NCI-H748 (cell line): ENCODE measurements around the gene TTC23.
"Not testable (repeated sequence)": the region's sequence is repeated elsewhere in the genome, so short reads cannot be mapped to it uniquely, and the experiment has no call there.

Experiments
- DNase-seq: peaks from one replicate; lab custom pipeline; 2025; ENCODE audit not compliant: unreplicated experiment; lab: John Stamatoyannopoulos, UW

The TTC23 gene

GRCh38 chr15:99250494-99250856, 1.1 kb upstream of the TTC23 start:
- no peak for DNase-seq

DNA sequence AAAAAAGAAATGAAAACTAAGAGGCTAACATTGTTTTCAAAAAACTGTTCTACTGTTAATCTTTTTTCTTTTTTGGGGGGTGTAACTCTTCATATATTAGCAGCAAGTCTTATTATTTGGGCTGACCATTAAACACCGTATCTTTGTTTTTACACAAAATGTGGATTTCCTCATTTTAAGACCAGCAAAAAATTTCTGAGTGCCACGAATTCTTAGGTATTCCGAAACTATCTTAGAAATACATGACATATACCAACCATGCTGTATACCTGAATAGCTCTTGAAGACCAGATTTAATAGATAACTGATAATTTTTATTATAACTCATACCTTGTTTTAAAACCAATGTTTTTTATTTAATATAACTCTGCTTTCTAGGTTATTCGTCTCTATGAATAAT, 620 bp upstream of the TTC23 start:
- DNase-seq: no peak

GRCh38 chr15:99248000-99248715, 1.2 kb downstream of the TTC23 start:
- no peak for DNase-seq

DNA sequence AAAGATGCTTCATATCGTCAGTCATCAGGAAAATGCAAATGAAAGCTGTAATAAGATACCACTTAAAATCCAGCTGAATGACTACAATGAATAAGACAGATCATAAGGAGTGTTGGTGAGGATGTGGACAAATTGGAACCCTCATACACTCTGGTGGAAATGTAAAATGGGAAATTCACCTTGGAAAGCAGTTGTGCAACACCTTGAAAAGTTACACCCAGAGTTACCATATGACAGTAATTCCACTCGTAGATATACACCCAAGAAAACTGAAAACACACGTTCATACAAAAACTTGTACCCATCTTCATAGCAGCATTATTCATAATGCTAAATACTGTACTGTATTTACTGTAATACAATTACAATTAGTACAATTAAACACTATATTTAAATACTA, 2.3 kb downstream of the TTC23 start:
- DNase-seq: no peak

DNA sequence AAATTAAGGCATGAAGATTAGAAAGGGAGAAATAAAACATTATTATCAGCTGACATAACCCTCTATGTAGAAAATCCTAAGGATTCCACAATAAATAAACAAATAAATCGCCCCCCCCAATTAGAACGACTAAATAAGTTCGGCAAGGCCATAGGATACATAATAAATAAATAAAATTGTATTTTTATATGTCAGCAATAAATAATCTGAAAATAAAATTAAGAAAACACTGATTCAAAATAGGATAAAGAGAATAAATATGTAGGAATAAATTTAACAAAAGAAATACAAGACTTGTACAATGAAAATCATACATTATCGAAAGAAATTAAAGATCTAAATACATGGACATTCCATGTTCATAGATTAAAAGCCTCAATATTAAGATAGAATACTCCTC, 5.1 kb downstream of the TTC23 start:
- DNase-seq: no peak

DNA sequence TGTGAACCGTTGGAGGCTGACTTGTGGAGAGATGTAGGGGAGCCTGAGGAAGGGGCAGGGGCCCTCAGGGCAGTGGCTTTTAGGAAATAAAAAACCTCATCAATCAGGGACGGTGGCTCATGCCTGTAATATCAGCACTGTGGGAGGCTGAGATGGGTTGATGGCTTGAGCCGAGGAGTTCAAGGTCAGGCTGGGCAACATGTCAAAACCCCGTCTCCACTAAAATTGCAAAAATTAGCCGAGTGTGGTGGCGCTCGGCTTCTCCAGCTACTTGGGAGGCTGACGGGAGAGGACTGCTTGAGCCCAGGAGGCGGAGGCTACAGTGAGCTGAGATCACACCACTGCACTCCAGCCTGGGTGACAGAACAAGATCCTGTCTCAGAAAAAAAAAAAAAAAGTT, 7.6 kb downstream of the TTC23 start:
- DNase-seq: no peak

DNA sequence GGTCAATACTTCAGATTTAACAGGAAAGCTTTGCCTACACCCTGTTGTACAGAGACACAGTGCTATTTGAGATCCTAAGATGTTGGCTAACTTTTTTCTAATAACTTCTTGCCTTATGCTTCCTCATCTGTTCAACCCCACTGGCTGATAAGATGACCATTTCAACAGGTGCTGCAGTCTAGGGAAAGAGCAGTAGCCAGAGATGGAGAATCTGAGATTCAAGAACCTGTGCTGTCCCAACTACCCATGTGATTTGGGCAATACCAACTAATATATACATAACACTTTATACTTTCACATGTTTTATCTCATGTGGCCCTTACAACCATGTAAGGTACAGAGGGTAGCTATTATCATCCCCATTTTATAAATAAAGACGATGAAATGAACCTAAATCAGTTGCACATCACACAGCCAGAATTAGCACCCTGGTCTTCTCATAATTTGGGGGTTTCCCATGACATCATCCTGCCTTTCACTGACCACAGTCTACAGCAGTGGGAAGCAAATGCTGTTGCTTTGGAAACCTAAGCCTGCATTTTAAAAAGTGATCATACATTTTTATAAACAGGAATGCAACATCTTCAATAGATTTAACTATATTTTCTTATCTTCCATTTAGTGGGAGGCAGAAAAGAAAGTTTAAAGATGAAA, 9.7 kb downstream of the TTC23 start:
- DNase-seq: no peak

GRCh38 chr15:99238849-99239248, 10.5 kb downstream of the TTC23 start:
- no peak for DNase-seq

GRCh38 chr15:99234160-99234559, 15.2 kb downstream of the TTC23 start:
- DNase-seq: not testable (repeated sequence)

DNA sequence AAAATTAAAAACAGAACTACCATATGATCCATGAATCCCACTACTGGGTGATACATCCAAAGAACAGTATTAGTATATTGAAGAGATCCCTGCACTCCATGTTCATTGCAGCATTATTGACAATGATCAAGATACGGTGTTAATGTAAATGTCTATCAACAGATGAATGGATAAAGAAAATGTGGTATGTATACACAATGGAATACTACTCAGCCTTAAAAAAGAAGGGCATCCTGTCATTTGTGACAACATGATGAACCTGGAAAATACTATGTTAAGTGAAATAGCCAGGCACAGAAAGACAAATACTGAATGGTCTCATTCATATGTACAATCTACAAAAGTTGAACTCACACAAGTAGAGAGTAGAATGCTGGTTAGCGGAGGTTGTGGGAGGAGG, 16.6 kb downstream of the TTC23 start:
- DNase-seq: no peak

DNA sequence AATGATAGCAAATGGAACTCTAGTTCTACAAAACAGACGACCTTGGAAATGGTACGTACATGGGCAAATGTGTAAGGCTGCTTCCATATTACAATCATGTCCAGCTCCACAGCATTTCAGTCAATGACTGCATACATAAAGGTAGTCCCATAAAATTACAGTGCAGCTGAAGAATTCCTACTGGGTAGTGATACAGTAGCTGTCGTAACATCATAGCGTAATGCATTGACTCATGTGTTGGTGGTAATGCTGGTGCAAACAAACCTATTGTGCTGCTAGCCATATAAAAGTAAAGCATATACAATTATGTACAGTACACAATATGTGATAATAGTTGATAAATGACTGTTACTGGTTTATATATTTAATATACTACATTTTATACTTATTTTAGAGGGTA, 18.5 kb downstream of the TTC23 start:
- no peak for DNase-seq

DNA sequence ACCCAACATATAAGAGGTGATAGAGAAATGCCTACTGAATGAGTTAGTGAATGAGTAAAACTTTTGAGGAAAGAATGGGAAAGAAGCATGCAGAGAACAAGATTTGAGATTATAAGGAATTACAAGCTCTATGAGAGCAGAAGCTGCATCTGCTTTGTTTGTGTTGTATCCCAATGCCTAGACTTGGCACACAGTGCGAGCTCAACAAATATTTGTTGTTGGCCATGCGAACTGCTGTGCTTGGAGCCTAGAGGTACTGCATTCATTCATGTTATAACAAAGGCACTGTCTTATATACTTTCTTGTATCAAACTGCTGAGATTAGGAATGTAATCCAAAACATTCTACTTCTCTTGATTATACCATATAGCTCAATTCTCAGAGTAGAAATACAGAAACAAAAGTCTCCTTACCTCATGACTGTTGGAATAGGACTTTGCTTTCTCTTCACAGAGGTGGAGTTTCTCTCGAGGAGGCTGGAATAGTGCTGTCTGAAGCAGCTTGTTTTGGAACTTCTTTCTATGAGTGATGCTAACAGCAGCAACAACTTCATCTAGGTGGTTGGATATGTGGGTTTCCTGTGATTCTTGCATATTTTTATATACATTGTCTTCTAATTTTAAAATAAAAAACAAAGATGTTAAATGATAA, 21.1 kb downstream of the TTC23 start:
- no peak for DNase-seq

GRCh38 chr15:99226802-99227201, 22.6 kb downstream of the TTC23 start:
- DNase-seq: no peak

- no peak for DNase-seq
Observed at GRCh38 chr15:99224372-99225214, 24.8 kb downstream of the TTC23 start.

- DNase-seq: peak; percentile 44
Observed at GRCh38 chr15:99213187-99213811, 36.1 kb downstream of the TTC23 start.

DNA sequence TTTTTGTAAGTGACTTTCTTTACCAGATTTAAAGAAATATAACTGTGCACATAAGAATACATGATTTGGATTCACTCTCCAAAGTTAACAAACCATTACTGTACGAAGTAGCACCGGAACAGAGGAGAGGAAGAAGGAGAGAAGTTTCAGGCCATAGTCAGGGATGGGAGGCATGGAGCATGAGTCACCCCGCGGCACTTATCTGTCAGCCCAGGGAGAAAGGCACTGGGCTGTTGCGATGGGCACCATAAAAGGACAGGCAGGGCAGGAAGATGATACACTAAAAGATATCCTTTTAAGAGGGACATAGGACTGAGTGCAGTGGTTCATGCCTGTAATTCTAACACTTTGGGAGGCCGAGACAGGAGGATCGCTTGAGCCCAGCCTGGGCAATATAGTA, 37.0 kb downstream of the TTC23 start:
- no peak for DNase-seq

GRCh38 chr15:99211926-99212325, 37.5 kb downstream of the TTC23 start:
- no peak for DNase-seq

DNA sequence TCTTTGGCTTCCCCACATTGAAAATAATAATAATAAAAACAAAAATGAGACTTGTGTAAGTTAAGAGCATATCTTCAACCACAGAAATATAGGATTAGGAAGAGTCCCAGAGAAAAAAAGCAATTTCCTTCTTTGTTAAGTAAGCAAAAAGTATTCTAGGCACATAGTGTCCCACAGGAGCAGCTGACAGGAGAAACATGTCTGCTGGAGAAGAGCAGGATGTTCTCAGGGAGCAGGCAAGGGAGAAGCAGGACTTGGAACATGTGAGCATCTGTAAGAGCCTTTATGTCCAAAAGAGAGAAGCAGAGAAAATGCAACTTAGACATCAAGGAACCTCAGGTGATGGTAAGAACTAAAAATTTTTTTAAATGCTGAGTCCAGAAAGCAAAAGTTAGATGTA, 39.0 kb downstream of the TTC23 start:
- DNase-seq: no peak

DNA sequence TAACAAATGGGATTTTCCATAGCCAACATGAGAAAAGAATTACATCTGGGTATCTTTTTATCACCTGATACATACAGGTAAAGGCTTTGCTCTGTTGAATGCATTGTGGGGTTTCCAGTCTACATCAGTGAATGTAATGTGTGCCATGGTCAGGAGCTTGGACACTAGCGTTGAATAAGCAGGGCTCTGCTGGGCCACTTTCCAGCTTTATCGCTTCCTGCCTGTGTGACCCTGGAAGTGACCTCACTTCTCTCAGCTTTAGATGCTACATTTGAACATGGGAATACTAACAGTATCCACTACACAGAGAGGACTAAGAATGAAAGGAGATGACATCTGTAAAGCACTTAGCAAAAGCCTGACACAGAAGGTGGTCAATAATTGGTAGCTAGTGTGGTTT, 40.1 kb downstream of the TTC23 start:
- DNase-seq: no peak

DNA sequence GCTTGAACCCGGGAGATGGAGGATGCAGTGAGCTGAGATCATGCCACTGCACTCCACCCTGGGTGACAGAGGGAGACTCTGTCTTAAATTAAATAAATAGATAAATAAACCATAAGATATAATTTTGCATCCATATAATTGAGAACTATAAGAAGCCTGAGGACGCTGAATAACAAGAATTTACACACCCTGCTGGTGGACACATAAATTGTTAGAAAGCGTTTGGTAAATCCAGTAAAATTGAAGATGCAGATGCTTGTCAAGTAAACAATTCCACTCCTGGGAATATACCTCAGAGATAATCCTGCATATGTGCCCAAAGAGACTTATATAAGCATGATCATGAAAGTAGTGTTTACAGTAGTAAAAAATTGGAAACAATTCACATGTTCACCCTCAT, 41.7 kb downstream of the TTC23 start:
- DNase-seq: no peak

GRCh38 chr15:99202176-99202552, 47.2 kb downstream of the TTC23 start:
- no peak for DNase-seq
